H9 (cell line): ENCODE measurements around the gene KCNA3. TPM values are rescaled to one million over a fixed set of nuclear protein-coding genes. Genes with fewer than 3 reads are reported as not detected.

ENCODE experiments used
- DNase-seq: peaks from one replicate; pipeline ENCODE4 v3.0.0-alpha.2; 2017
- H2AFZ ChIP-seq: one replicate; pipeline ENCODE4 v1.6.1; 2013; ENCODE audit warnings: mild to moderate bottlenecking, low read length, control low read depth, moderate library complexity
- H2AK5ac ChIP-seq: 2 replicates; pipeline ENCODE4 v1.6.1; 2013; ENCODE audit warnings: low read length, control low read depth, mixed read lengths; ENCODE audit not compliant: insufficient read length
- H2BK120ac ChIP-seq: one replicate; pipeline ENCODE4 v1.6.1; 2013; ENCODE audit warnings: low read depth, mild to moderate bottlenecking, low read length, control low read depth, inconsistent platforms; ENCODE audit not compliant: poor library complexity, severe bottlenecking
- H2BK12ac ChIP-seq: 2 replicates; pipeline ENCODE4 v1.6.1; 2013; ENCODE audit warnings: low read length, control low read depth, mixed read lengths, low read depth; ENCODE audit not compliant: insufficient read length
- H2BK15ac ChIP-seq: 2 replicates; pipeline ENCODE4 v1.6.1; 2013; ENCODE audit warnings: low read depth, low read length, control low read depth
- H2BK20ac ChIP-seq: one replicate; pipeline ENCODE4 v1.6.1; 2013; ENCODE audit warnings: low read depth, mild to moderate bottlenecking, low read length, control low read depth, inconsistent platforms; ENCODE audit not compliant: poor library complexity, severe bottlenecking
- H2BK5ac ChIP-seq: 2 replicates; pipeline ENCODE4 v1.6.1; 2013; ENCODE audit warnings: low read length, control low read depth, mixed read lengths; ENCODE audit not compliant: insufficient read length
- H3K14ac ChIP-seq: 2 replicates; pipeline ENCODE4 v1.6.1; 2013; ENCODE audit warnings: low read length, control low read depth; ENCODE audit not compliant: insufficient read depth
- H3K18ac ChIP-seq: 2 replicates; pipeline ENCODE4 v1.6.1; 2013; ENCODE audit warnings: low read depth, mild to moderate bottlenecking, mixed read lengths, low read length, control low read depth; ENCODE audit not compliant: insufficient read length
- H3K23ac ChIP-seq: 2 replicates; pipeline ENCODE4 v1.6.1; 2013; ENCODE audit warnings: low read length, control low read depth, mixed read lengths, low read depth; ENCODE audit not compliant: insufficient read length
- H3K23me2 ChIP-seq: 2 replicates; pipeline ENCODE4 v1.6.1; 2013; ENCODE audit warnings: low read depth, mild to moderate bottlenecking, mixed read lengths, low read length, control low read depth; ENCODE audit not compliant: insufficient read length, poor library complexity, severe bottlenecking
- H3K27ac ChIP-seq: 2 replicates; pipeline ENCODE4 v1.5.1; 2013; ENCODE audit warnings: low read length, control low read depth, mixed read lengths, low read depth; ENCODE audit not compliant: insufficient read length
- H3K27me3 ChIP-seq: 2 replicates; pipeline ENCODE4 v1.6.1; 2013; ENCODE audit warnings: low read length, control low read depth, inconsistent platforms; ENCODE audit not compliant: insufficient read depth
- H3K4ac ChIP-seq: 2 replicates; pipeline ENCODE4 v1.6.1; 2013; ENCODE audit warnings: low read depth, mild to moderate bottlenecking, control low read depth, inconsistent platforms, low read length, moderate library complexity
- H3K4me1 ChIP-seq: 2 replicates; pipeline ENCODE4 v1.6.1; 2013; ENCODE audit warnings: low read length, control low read depth, inconsistent platforms; ENCODE audit not compliant: insufficient read depth
- H3K4me2 ChIP-seq: 2 replicates; pipeline ENCODE4 v1.6.1; 2013; ENCODE audit warnings: low read length, control low read depth, mixed read lengths; ENCODE audit not compliant: insufficient read length, insufficient read depth
- H3K56ac ChIP-seq: 2 replicates; pipeline ENCODE4 v1.6.1; 2013; ENCODE audit warnings: low read depth, mild to moderate bottlenecking, mixed read lengths, low read length, control low read depth; ENCODE audit not compliant: insufficient read length
- H3K79me1 ChIP-seq: 2 replicates; pipeline ENCODE4 v1.6.1; 2013; ENCODE audit warnings: low read depth, mild to moderate bottlenecking, moderate library complexity, low read length, control low read depth, inconsistent platforms; ENCODE audit not compliant: insufficient read depth, poor library complexity, severe bottlenecking
- H3K79me2 ChIP-seq: 2 replicates; pipeline ENCODE4 v1.6.1; 2013; ENCODE audit warnings: low read length, control low read depth, inconsistent platforms; ENCODE audit not compliant: insufficient read depth
- H3K9ac ChIP-seq: 2 replicates; pipeline ENCODE4 v1.6.1; 2013; ENCODE audit warnings: low read length, control low read depth, mixed read lengths; ENCODE audit not compliant: insufficient read length; ENCODE audit errors: extremely low read depth
- H3K9me3 ChIP-seq: one replicate; pipeline ENCODE4 v1.6.1; 2013; ENCODE audit warnings: low read depth, low read length, inconsistent platforms; ENCODE audit not compliant: control insufficient read depth
- H3T11ph ChIP-seq: one replicate; pipeline ENCODE4 v1.6.1; 2013; ENCODE audit warnings: mild to moderate bottlenecking, low read length, control low read depth, inconsistent platforms
- H4K20me1 ChIP-seq: one replicate; pipeline ENCODE4 v1.6.1; 2013; ENCODE audit not compliant: control insufficient read depth, insufficient read length, insufficient read depth
- H4K5ac ChIP-seq: 2 replicates; pipeline ENCODE4 v1.6.1; 2013; ENCODE audit warnings: low read depth, mild to moderate bottlenecking, mixed read lengths, low read length, control low read depth; ENCODE audit not compliant: insufficient read length
- H4K8ac ChIP-seq: replicated peaks from 2 replicates; pipeline ENCODE4 v1.6.1; 2013; ENCODE audit warnings: low read length, control low read depth, mixed read lengths, low read depth; ENCODE audit not compliant: insufficient read length
- H4K91ac ChIP-seq: 2 replicates; pipeline ENCODE4 v1.6.1; 2013; ENCODE audit warnings: low read depth, mild to moderate bottlenecking, moderate library complexity, mixed read lengths, low read length, control low read depth; ENCODE audit not compliant: insufficient read length
- H3K27ac Mint-ChIP-seq, 3 experiments: 2 replicates in 2 of 3; 3 replicates in 1 of 3; pipeline ENCODE4 v1.8.0; 2020 to 2021; ENCODE audit warnings: mixed read lengths in 3 of 3, mild to moderate bottlenecking in 1 of 3, moderate library complexity in 1 of 3
- H3K27me3 Mint-ChIP-seq: 2 replicates; pipeline ENCODE4 v1.8.0; 2021; ENCODE audit warnings: low read depth, mild to moderate bottlenecking, moderate library complexity, mixed read lengths
- H3K36me3 Mint-ChIP-seq, 3 experiments: 2 replicates in 2 of 3; 3 replicates in 1 of 3; pipeline ENCODE4 v1.8.0; 2020 to 2021; ENCODE audit warnings: low read depth in 3 of 3, mixed read lengths in 3 of 3; ENCODE audit not compliant: insufficient read depth in 1 of 3
- H3K4me1 Mint-ChIP-seq, 2 experiments: 2 replicates each; pipeline ENCODE4 v1.8.0; 2020; ENCODE audit warnings: mixed read lengths in 2 of 2
- H3K4me3 Mint-ChIP-seq, 2 experiments: 2 replicates in 1 of 2; 3 replicates in 1 of 2; pipeline ENCODE4 v1.8.0; 2020 to 2021; ENCODE audit warnings: mild to moderate bottlenecking in 2 of 2, mixed read lengths in 2 of 2, moderate library complexity in 1 of 2
- H3K9me3 Mint-ChIP-seq, 2 experiments: 2 replicates in 1 of 2; 3 replicates in 1 of 2; pipeline ENCODE4 v1.8.0; 2020; ENCODE audit warnings: mild to moderate bottlenecking in 2 of 2, mixed read lengths in 2 of 2, moderate library complexity in 1 of 2
- WGBS: extraction: QIAGEN DNeasy Blood & Tissue Kit; methylation state at CpG from one replicate; pipeline ENCODE4 v1.1.7; 2013; ENCODE audit warnings: missing lambda C conversion rate, low lambda C conversion rate, mixed read lengths; ENCODE audit not compliant: insufficient read length; ENCODE audit errors: extremely low coverage; 5-methylcytosine and 5-hydroxymethylcytosine counted together
- total RNA-seq: library from RNA; stranded (reverse); gene quantifications from 2 replicates; pipeline ENCODE4 v1.2.1, GENCODE V29; 2021
- TF ChIP-seq, protein P1 (sequence below): fragments of 200-600 bp; sonication (generic); conservative IDR thresholded peaks from 3 replicates; pipeline ENCODE4 v1.8.0; 2021; ENCODE audit warnings: antibody characterized with exemption, mild to moderate bottlenecking

The KCNA3 gene
- total RNA-seq, 1 experiment from 2014 or later = 0.92 TPM

DNA sequence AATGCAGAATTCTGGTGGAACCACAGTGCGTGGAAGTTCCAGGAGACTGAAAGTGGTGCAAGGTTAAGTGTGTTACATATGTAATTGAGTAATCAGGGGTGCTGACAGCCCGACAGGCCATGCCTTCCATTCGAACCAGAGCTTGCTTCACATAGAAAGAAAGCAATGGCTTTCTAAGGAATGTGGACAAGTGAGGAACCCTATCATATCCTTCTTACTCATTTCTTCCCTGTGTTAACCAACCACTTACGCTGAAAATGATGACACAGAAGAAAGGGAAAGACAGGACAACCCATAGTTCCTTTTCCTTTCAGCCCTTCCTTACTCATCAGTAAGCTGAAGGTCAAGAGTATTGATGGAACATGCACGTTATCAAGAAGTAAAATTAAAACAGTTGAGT is 48.1 kb upstream of the KCNA3 start:
- Histone ChIP-seq H2BK120ac (no peak overlapping the region), H3K56ac (no peak overlapping the region), H2BK15ac (no peak overlapping the region), H2AK5ac (no peak overlapping the region), H4K8ac (no peak overlapping the region), H3K9me3 (no peaks in the 10 kb centered on the region), H3K27me3 (no peaks in the 10 kb centered on the region), H2AFZ (no peak overlapping the region), H3K4ac (no peak overlapping the region), H4K91ac (no peak overlapping the region), H3K23ac (no peak overlapping the region), H3K4me2 (no peak overlapping the region), H3K18ac (no peak overlapping the region), H3K23me2 (no peaks in the 10 kb centered on the region), H3K4me1 (no peaks in the 10 kb centered on the region), H3K79me1 (no peaks in the 10 kb centered on the region), H2BK12ac (no peak overlapping the region), H4K20me1 (no peaks in the 10 kb centered on the region), H2BK20ac (no peak overlapping the region), H3K27ac (no peak overlapping the region), H3T11ph (no peak overlapping the region), H3K9ac (no peak overlapping the region), H3K14ac (no peak overlapping the region), H4K5ac (no peak overlapping the region), H3K79me2 (no peaks in the 10 kb centered on the region), H2BK5ac (no peak overlapping the region)
- no peaks in the 10 kb centered on the region for H3K36me3 Mint-ChIP-seq
- peaks cover 20% of the 10 kb centered on the region for H3K27me3 Mint-ChIP-seq
- H3K4me3 Mint-ChIP-seq = no peak overlapping the region
- no peak overlapping the region for H3K27ac Mint-ChIP-seq
- WGBS = no CpG with 5 or more reads among the region's 5 CpGs
- TF ChIP-seq, protein P1, sequence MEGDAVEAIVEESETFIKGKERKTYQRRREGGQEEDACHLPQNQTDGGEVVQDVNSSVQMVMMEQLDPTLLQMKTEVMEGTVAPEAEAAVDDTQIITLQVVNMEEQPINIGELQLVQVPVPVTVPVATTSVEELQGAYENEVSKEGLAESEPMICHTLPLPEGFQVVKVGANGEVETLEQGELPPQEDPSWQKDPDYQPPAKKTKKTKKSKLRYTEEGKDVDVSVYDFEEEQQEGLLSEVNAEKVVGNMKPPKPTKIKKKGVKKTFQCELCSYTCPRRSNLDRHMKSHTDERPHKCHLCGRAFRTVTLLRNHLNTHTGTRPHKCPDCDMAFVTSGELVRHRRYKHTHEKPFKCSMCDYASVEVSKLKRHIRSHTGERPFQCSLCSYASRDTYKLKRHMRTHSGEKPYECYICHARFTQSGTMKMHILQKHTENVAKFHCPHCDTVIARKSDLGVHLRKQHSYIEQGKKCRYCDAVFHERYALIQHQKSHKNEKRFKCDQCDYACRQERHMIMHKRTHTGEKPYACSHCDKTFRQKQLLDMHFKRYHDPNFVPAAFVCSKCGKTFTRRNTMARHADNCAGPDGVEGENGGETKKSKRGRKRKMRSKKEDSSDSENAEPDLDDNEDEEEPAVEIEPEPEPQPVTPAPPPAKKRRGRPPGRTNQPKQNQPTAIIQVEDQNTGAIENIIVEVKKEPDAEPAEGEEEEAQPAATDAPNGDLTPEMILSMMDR = no peak
- H3K4me1 Mint-ChIP-seq = peaks cover 0 to 3% of the 10 kb centered on the region in 2 experiments; a peak in 1 of 4 replicates
- H3K9me3 Mint-ChIP-seq = no peaks in the 10 kb centered on the region
- no peak for DNase-seq
